SK-N-SH treated with all-trans-retinoic acid at 6 μM for 48 hours (cell line): ENCODE measurements around the gene INCENP.

Experiments
- ATAC-seq: fragments of 200-7000 bp; cut with Tn5 transposase; 3 replicates; pipeline ENCODE4 v1.9.1; 2020; ENCODE audit warnings: mild to moderate bottlenecking, moderate library complexity
- ARNTL ChIP-seq: fragments of 450-650 bp; formaldehyde crosslinking; IDR thresholded peaks from 2 replicates; pipeline ENCODE4 v1.5.0; 2020; ENCODE audit warnings: low read depth, mild to moderate bottlenecking, moderate library complexity, borderline replicate concordance
- BACH2 ChIP-seq: fragments of 250-450 bp; sonication (Bioruptor Pico); IDR thresholded peaks from 2 replicates; pipeline ENCODE4 v1.9.0; 2021; ENCODE audit warnings: mild to moderate bottlenecking, borderline replicate concordance
- CSDC2 ChIP-seq: fragments of 250-450 bp; sonication (Bioruptor Pico); IDR thresholded peaks from 2 replicates; pipeline ENCODE4 v1.5.0; 2020; ENCODE audit warnings: mild to moderate bottlenecking, moderate library complexity
- ESRRG ChIP-seq: fragments of 250-450 bp; sonication (Bioruptor Pico); IDR thresholded peaks from 2 replicates; pipeline ENCODE4 v1.6.1; 2021; ENCODE audit warnings: mild to moderate bottlenecking
- ISL1 ChIP-seq: fragments of 250-450 bp; sonication (Bioruptor Pico); IDR thresholded peaks from 2 replicates; pipeline ENCODE4 v2.1.2; 2022; ENCODE audit warnings: mild to moderate bottlenecking, moderate library complexity
- PPARA ChIP-seq: fragments of 250-450 bp; sonication (Bioruptor Pico); IDR thresholded peaks from 2 replicates; pipeline ENCODE4 v1.5.0; 2020; ENCODE audit warnings: mild to moderate bottlenecking, borderline replicate concordance
- RARB ChIP-seq: fragments of 250-450 bp; sonication (Bioruptor Pico); IDR thresholded peaks from 2 replicates; pipeline ENCODE4 v1.8.0; 2021; ENCODE audit warnings: mild to moderate bottlenecking, moderate library complexity
- SNAI2 ChIP-seq: fragments of 250-450 bp; sonication (Bioruptor Pico); IDR thresholded peaks from 2 replicates; pipeline ENCODE4 v1.5.0; 2020; ENCODE audit warnings: mild to moderate bottlenecking, moderate library complexity
- TCF4 ChIP-seq: fragments of 250-450 bp; sonication (Bioruptor Pico); IDR thresholded peaks from 2 replicates; pipeline ENCODE4 v1.8.0; 2021; ENCODE audit warnings: mild to moderate bottlenecking, moderate library complexity, borderline replicate concordance
- TOX ChIP-seq: fragments of 250-450 bp; sonication (Bioruptor Pico); IDR thresholded peaks from 2 replicates; pipeline ENCODE4 v1.8.0; 2021; ENCODE audit warnings: mild to moderate bottlenecking, moderate library complexity, borderline replicate concordance
- ZC3H10 ChIP-seq: fragments of 250-450 bp; sonication (Bioruptor Pico); IDR thresholded peaks from 2 replicates; pipeline ENCODE4 v1.5.1; 2021; ENCODE audit warnings: mild to moderate bottlenecking, moderate library complexity
- ZFP3 ChIP-seq: fragments of 250-450 bp; sonication (Bioruptor Pico); IDR thresholded peaks from 2 replicates; pipeline ENCODE4 v1.5.0; 2020; ENCODE audit warnings: mild to moderate bottlenecking, moderate library complexity
- ZFP30 ChIP-seq: fragments of 450-650 bp; formaldehyde crosslinking; IDR thresholded peaks from 2 replicates; pipeline ENCODE4 v1.5.0; 2022; ENCODE audit warnings: mild to moderate bottlenecking, moderate library complexity
- ZNF565 ChIP-seq: fragments of 450-650 bp; formaldehyde crosslinking; conservative IDR thresholded peaks from 2 replicates; pipeline ENCODE4 v1.5.0; 2020; ENCODE audit warnings: low read depth, mild to moderate bottlenecking, moderate library complexity
- ZNF70 ChIP-seq: fragments of 450-650 bp; formaldehyde crosslinking; IDR thresholded peaks from 2 replicates; pipeline ENCODE4 v1.5.0; 2020; ENCODE audit warnings: mild to moderate bottlenecking, moderate library complexity
- ZNF8 ChIP-seq: fragments of 450-650 bp; formaldehyde crosslinking; IDR thresholded peaks from 2 replicates; pipeline ENCODE4 v1.5.0; 2020; ENCODE audit warnings: mild to moderate bottlenecking, moderate library complexity
- TF ChIP-seq, protein P1 (sequence below): fragments of 250-450 bp; sonication (Bioruptor Pico); IDR thresholded peaks from 2 replicates; pipeline ENCODE4 v1.8.0; 2021; ENCODE audit warnings: low read depth, mild to moderate bottlenecking, moderate library complexity, borderline replicate concordance
- TF ChIP-seq, protein P2 (sequence below): fragments of 250-450 bp; sonication (Bioruptor Pico); IDR thresholded peaks from 2 replicates; pipeline ENCODE4 v1.5.1; 2020; ENCODE audit warnings: low read depth, mild to moderate bottlenecking, moderate library complexity
- TF ChIP-seq, protein P3 (sequence below): fragments of 250-450 bp; sonication (Bioruptor Pico); IDR thresholded peaks from 2 replicates; pipeline ENCODE4 v1.8.0; 2020; ENCODE audit warnings: mild to moderate bottlenecking, moderate library complexity, borderline replicate concordance
- TF ChIP-seq, protein P4 (sequence below): fragments of 250-450 bp; sonication (Bioruptor Pico); IDR thresholded peaks from 2 replicates; pipeline ENCODE4 v1.5.1; 2021; ENCODE audit warnings: mild to moderate bottlenecking, moderate library complexity

The INCENP gene

DNA sequence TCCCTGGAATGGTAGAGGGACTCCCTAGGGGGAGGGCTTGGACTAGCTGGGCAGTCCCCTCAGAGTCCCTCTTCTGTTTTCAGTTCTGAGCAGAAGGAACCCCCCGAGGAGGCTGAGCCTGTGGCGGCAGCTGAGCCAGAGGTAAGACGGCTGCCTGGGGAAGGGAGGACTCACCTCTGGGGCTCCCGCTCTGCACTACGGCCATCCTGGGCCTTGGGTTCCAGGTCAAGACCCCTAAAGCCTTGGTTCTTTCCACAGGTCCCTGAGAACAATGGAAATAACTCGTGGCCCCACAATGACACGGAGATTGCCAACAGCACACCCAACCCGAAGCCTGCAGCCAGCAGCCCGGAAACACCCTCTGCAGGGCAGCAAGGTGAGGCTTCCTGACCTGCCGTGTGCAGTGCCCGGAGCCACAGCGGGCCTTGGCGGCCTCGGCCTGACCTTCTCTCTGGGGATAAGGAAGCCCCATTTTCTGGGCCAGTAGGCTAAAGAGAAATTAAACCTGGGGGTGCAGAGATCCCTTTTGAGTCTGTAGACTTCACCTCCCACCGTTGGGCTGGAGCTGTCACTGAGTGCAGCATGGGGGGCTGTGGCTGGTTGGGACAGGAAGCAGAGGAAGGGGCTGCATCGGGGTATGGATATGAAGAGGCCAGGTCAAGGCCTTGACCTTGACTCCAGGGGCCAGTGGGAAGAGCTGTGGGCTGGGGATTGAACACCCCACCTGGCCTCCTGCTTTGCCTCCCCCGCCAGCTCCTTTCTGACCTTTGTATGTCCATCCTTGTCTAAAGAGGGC is 15.0 kb downstream of the INCENP start:
- TF ChIP-seq CSDC2 (CRISPR knock-in tag): no peak
- TF ChIP-seq, protein P1, sequence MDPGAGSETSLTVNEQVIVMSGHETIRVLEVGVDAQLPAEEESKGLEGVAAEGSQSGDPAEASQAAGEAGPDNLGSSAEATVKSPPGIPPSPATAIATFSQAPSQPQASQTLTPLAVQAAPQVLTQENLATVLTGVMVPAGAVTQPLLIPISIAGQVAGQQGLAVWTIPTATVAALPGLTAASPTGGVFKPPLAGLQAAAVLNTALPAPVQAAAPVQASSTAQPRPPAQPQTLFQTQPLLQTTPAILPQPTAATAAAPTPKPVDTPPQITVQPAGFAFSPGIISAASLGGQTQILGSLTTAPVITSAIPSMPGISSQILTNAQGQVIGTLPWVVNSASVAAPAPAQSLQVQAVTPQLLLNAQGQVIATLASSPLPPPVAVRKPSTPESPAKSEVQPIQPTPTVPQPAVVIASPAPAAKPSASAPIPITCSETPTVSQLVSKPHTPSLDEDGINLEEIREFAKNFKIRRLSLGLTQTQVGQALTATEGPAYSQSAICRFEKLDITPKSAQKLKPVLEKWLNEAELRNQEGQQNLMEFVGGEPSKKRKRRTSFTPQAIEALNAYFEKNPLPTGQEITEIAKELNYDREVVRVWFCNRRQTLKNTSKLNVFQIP (CRISPR knock-in tag): no peak
- no peak for TF ChIP-seq ZFP30 (CRISPR knock-in tag)
- no peak for TF ChIP-seq TCF4
- TF ChIP-seq, protein P2, sequence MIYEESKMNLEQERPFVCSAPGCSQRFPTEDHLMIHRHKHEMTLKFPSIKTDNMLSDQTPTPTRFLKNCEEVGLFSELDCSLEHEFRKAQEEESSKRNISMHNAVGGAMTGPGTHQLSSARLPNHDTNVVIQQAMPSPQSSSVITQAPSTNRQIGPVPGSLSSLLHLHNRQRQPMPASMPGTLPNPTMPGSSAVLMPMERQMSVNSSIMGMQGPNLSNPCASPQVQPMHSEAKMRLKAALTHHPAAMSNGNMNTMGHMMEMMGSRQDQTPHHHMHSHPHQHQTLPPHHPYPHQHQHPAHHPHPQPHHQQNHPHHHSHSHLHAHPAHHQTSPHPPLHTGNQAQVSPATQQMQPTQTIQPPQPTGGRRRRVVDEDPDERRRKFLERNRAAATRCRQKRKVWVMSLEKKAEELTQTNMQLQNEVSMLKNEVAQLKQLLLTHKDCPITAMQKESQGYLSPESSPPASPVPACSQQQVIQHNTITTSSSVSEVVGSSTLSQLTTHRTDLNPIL (CRISPR knock-in tag): no peak
- TF ChIP-seq ZNF565 (CRISPR knock-in tag): no peak
- no peak for TF ChIP-seq SNAI2 (CRISPR knock-in tag)
- TF ChIP-seq ISL1 (CRISPR knock-in tag): no peak
- TF ChIP-seq ESRRG (CRISPR knock-in tag): no peak
- no peak for TF ChIP-seq RARB
- TF ChIP-seq ZNF8 (CRISPR knock-in tag): no peak
- TF ChIP-seq ZNF70: no peak
- TF ChIP-seq ZC3H10 (CRISPR knock-in tag): no peak
- no peak for TF ChIP-seq ARNTL (CRISPR knock-in tag)
- no peak for TF ChIP-seq PPARA (CRISPR knock-in tag)
- no peak for TF ChIP-seq BACH2 (CRISPR knock-in tag)
- no peak for TF ChIP-seq TOX (CRISPR knock-in tag)
- TF ChIP-seq, protein P3, sequence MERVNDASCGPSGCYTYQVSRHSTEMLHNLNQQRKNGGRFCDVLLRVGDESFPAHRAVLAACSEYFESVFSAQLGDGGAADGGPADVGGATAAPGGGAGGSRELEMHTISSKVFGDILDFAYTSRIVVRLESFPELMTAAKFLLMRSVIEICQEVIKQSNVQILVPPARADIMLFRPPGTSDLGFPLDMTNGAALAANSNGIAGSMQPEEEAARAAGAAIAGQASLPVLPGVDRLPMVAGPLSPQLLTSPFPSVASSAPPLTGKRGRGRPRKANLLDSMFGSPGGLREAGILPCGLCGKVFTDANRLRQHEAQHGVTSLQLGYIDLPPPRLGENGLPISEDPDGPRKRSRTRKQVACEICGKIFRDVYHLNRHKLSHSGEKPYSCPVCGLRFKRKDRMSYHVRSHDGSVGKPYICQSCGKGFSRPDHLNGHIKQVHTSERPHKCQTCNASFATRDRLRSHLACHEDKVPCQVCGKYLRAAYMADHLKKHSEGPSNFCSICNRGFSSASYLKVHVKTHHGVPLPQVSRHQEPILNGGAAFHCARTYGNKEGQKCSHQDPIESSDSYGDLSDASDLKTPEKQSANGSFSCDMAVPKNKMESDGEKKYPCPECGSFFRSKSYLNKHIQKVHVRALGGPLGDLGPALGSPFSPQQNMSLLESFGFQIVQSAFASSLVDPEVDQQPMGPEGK (CRISPR knock-in tag): no peak
- no peak for TF ChIP-seq ZFP3 (CRISPR knock-in tag)
- ATAC-seq: no peak

DNA sequence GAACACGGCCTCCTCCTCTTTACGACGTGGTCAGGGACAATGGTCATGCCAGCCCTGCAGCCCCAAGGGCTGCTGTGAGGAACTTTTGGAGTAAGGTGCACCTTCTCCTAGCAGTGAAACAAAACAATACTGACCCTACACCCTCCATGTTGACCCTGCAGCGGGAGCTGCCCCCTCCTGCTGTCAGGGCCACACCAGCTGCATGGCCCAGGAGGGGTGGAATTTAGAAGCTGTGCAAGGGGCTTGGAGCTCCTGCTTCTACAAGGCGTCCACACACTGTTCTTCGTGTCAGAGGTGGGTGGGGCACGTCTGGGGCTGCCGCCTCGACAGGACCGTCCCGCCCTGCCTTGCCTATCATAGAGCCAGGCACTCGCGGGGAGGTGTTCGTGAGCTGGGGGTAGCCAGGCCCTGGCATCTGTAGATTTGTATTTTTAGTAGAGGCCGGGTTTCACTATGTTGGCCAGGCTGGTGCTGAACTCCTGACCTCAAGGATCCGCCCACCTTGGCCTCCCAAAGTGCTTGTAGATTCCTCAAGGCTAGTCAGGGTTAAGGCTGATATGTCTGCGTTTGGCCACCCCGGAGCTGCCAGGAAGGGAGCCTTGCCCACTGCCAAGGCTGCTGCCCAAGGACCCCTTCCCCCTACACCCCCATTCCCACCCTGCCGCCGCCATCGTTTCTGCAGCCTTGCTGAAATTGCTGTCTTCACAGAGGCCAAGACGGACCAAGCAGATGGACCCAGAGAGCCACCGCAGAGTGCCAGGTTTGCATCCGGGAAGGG is 15.9 kb downstream of the INCENP start:
- TF ChIP-seq ISL1 (CRISPR knock-in tag): no peak
- TF ChIP-seq ARNTL (CRISPR knock-in tag): no peak
- no peak for TF ChIP-seq ZFP3 (CRISPR knock-in tag)
- TF ChIP-seq BACH2 (CRISPR knock-in tag): no peak
- no peak for TF ChIP-seq TCF4
- TF ChIP-seq, protein P2 (CRISPR knock-in tag): no peak
- TF ChIP-seq, protein P3 (CRISPR knock-in tag): no peak
- TF ChIP-seq ZNF565 (CRISPR knock-in tag): no peak
- no peak for TF ChIP-seq ZC3H10 (CRISPR knock-in tag)
- TF ChIP-seq SNAI2 (CRISPR knock-in tag): no peak
- TF ChIP-seq, protein P4, sequence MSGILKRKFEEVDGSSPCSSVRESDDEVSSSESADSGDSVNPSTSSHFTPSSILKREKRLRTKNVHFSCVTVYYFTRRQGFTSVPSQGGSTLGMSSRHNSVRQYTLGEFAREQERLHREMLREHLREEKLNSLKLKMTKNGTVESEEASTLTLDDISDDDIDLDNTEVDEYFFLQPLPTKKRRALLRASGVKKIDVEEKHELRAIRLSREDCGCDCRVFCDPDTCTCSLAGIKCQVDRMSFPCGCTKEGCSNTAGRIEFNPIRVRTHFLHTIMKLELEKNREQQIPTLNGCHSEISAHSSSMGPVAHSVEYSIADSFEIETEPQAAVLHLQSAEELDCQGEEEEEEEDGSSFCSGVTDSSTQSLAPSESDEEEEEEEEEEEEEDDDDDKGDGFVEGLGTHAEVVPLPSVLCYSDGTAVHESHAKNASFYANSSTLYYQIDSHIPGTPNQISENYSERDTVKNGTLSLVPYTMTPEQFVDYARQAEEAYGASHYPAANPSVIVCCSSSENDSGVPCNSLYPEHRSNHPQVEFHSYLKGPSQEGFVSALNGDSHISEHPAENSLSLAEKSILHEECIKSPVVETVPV (CRISPR knock-in tag): no peak
- no peak for TF ChIP-seq ESRRG (CRISPR knock-in tag)
- TF ChIP-seq, protein P1 (CRISPR knock-in tag): no peak
- no peak for TF ChIP-seq ZFP30 (CRISPR knock-in tag)
- TF ChIP-seq TOX (CRISPR knock-in tag): no peak
- no peak for TF ChIP-seq RARB
- no peak for ATAC-seq
